IMR-90 (cell line): Measurements from ENCODE around the gene MB.

Experiments used
- CEBPB ChIP-seq: IDR thresholded peaks from 2 replicates; pipeline ENCODE4 v1.6.1; 2012; ENCODE audit warnings: low read depth, low read length, improper control_type of control experiment
- MAFK ChIP-seq: IDR thresholded peaks from 2 replicates; pipeline ENCODE4 v1.6.1; 2012; ENCODE audit warnings: low read depth, low read length, improper control_type of control experiment
- POLR2A ChIP-seq: IDR thresholded peaks from 2 replicates; pipeline ENCODE4 v1.6.1; 2012; ENCODE audit warnings: mild to moderate bottlenecking, low read depth, low read length
- TF ChIP-seq, protein P1 (sequence below): fragments of 150-350 bp; IDR thresholded peaks from 2 replicates; pipeline ENCODE4 v1.6.1; 2017; ENCODE audit warnings: mild to moderate bottlenecking, antibody characterized with exemption, low read length, low read depth

DNA sequence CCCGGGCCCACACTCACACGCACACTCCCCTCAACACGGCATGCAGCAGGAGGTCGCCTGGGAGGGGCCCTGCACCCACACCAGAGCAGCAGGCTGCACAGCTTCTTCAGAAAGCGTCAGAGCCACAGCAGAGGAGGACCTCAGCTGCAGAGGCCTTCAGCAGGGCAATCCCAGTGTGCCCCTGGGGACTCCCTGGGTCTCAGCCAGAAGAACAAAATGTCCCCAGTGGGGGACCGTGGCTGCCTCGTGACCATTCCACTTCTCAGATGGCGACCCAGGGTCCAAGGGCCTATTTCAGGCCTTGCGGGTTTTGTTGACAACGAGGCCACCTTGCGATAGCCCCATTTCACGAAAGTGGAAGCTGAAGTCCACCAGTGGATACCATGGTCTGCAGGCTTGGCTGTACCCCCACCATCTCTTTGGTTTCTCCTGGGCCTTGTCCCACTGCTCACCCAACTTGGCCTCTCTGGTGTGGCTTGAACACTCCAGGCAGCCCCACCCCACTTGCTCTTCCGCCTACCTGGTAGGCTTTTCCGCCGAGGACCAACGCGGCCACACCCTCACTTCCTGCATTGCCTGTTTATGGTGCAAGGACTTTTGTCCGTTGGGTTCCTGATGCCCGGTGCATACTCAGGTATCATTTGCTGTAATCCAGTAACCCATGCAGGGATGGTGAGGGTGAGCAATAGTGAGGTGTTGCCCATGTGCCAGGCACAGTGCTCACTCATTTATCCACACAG is 38.1 kb downstream of the MB start:
- TF ChIP-seq, protein P1, sequence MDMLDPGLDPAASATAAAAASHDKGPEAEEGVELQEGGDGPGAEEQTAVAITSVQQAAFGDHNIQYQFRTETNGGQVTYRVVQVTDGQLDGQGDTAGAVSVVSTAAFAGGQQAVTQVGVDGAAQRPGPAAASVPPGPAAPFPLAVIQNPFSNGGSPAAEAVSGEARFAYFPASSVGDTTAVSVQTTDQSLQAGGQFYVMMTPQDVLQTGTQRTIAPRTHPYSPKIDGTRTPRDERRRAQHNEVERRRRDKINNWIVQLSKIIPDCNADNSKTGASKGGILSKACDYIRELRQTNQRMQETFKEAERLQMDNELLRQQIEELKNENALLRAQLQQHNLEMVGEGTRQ: no peak
- TF ChIP-seq POLR2A (no peak), CEBPB (no peak), MAFK (no peak)
